ENCODE data around the gene OPCML. TPM values are rescaled to one million over a fixed set of nuclear protein-coding genes. Genes with fewer than 3 reads are reported as not detected.

OPCML gene
- total and polyA plus RNA-seq, 7 donors = 0.01 to 0.80 (median 0.07) TPM; not detected in 4

- Histone ChIP-seq H3K4me1 (no peaks in the 10 kb centered on the region), H3K27me3 (ENCODE audit: insufficient read depth in 3 of 3, low read length in 2 of 3) (no peaks in the 10 kb centered on the region), H3K27ac (no peak overlapping the region), H3K36me3 (ENCODE audit: insufficient read depth in 1 of 2, low read depth in 1 of 2) (no peaks in the 10 kb centered on the region), H3K4me3 (no peak overlapping the region), H3K9me3 (no peaks in the 10 kb centered on the region)
- ATAC-seq = no peak
- no peak for TF ChIP-seq CTCF (IDR thresholded peaks at IDR 0.05)
- intact Hi-C loops (cut with DNase I) = no loop called here
- WGBS, 3 donors = 78 to 82% (median 82%) methylated on average over 10 of the region's 10 CpGs
- no peak for DNase-seq
Observed at GRCh38 chr11:132579634-132580327, 952.5 kb downstream of the OPCML start.

GRCh38 chr11:132579136-132579535 lies 953.2 kb downstream of the OPCML start:
- Histone ChIP-seq H3K27me3 (ENCODE audit: insufficient read depth in 3 of 3, low read length in 2 of 3) (no peaks in the 10 kb centered on the region), H3K4me3 (no peak overlapping the region), H3K4me1 (no peaks in the 10 kb centered on the region), H3K36me3 (ENCODE audit: insufficient read depth in 1 of 2, low read depth in 1 of 2) (no peaks in the 10 kb centered on the region), H3K9me3 (no peaks in the 10 kb centered on the region), H3K27ac (no peak overlapping the region)
- 97 to 98% (median 97%) methylated on average over 3 of the region's 3 CpGs for WGBS, 3 donors
- ATAC-seq = no peak
- intact Hi-C loops (cut with DNase I) = no loop called here
- no peak for TF ChIP-seq CTCF (IDR thresholded peaks at IDR 0.05)
- DNase-seq = no peak

- H3K36me3 ChIP-seq (ENCODE audit: insufficient read depth in 1 of 2, low read depth in 1 of 2) = no peaks in the 10 kb centered on the region
- ATAC-seq (no peak), DNase-seq (no peak)
- no peak overlapping the region for H3K4me3 ChIP-seq
- H3K4me1 ChIP-seq = no peaks in the 10 kb centered on the region
- no peak for TF ChIP-seq CTCF (IDR thresholded peaks at IDR 0.05)
- H3K27me3 ChIP-seq (ENCODE audit: insufficient read depth in 3 of 3, low read length in 2 of 3) = no peaks in the 10 kb centered on the region
- no peaks in the 10 kb centered on the region for H3K9me3 ChIP-seq
- no peak overlapping the region for H3K27ac ChIP-seq
- intact Hi-C loops (cut with DNase I) = no loop called here
- WGBS, 3 donors = 82 to 95% (median 92%) methylated on average over 1 of the region's 1 CpG
Observed at GRCh38 chr11:132578580-132578979, 953.7 kb downstream of the OPCML start.

GRCh38 chr11:132576706-132577105 lies 955.6 kb downstream of the OPCML start:
- no peaks in the 10 kb centered on the region for H3K27me3 ChIP-seq (ENCODE audit: insufficient read depth in 3 of 3, low read length in 2 of 3)
- ATAC-seq (no peak), DNase-seq (no peak)
- H3K36me3 ChIP-seq (ENCODE audit: insufficient read depth in 1 of 2, low read depth in 1 of 2) = no peaks in the 10 kb centered on the region
- no peak for TF ChIP-seq CTCF (IDR thresholded peaks at IDR 0.05)
- intact Hi-C loops (cut with DNase I) = no loop called here
- H3K9me3 ChIP-seq = no peaks in the 10 kb centered on the region
- no peaks in the 10 kb centered on the region for H3K4me1 ChIP-seq
- WGBS, 3 donors = 17 to 28% (median 25%) methylated on average over 3 of the region's 3 CpGs
- H3K4me3 ChIP-seq = no peak overlapping the region
- H3K27ac ChIP-seq = no peak overlapping the region

All from psoas muscle (tissue), 8 donors.